ENCODE data around the gene GNL3. TPM values are rescaled to one million over a fixed set of nuclear protein-coding genes. Genes with fewer than 3 reads are reported as not detected.

Gene GNL3
- total RNA-seq, 1 donor from 2014 or later = 235 TPM

DNA sequence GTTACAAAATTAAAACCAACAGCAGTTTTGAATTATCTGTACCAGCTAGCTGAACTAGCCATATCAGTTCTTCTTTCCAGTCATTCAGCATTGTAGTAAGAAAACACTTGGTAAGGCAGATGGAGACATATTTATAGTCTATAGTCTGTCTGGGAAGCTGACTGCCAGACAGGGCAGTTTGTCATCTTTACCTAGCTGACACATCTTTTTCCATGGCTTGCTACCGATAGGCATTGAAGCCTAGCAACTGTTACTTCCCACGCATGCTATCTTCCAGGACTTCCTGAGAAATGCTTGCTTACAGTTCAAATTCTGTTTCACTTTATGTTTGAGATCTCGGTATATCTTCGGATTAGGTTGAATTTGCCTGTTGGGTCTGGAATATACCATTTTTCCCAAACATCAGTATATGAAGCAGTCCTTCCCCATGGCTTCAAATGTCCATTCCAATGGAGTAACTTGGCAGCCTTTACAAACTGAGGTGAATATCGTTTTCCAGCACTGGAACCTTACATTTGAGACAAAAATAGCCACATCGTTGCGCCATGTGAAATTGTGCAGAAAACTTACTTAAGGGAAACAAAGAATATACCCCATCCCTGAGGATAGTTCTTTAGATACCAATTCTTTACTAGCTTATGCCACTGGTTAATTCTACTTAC is 8.8 kb downstream of the GNL3 start:
- no peaks in the 10 kb centered on the region for H3K27me3 Mint-ChIP-seq (ENCODE audit: low read depth)

GRCh38 chr3:52695798-52696671 is 10.2 kb downstream of the GNL3 start:
- Mint-ChIP-seq H3K36me3 (ENCODE audit: low read depth) (peaks cover 68% of the 10 kb centered on the region), H3K9me3 (no peaks in the 10 kb centered on the region), H3K27me3 (ENCODE audit: low read depth) (no peaks in the 10 kb centered on the region), H3K4me1 (ENCODE audit: low read depth) (peaks cover 20% of the 10 kb centered on the region), H3K27ac (no peak overlapping the region), H3K4me3 (ENCODE audit: low read depth) (no peak overlapping the region)
- intact Hi-C loops (cut with micrococcal nuclease) = no loop called here
- no peak for DNase-seq (ENCODE audit: low spot score)

More for the DNA sequence above, 8.8 kb downstream of the GNL3 start:
- no peak for DNase-seq (ENCODE audit: low spot score)
- intact Hi-C loops (cut with micrococcal nuclease) = no loop called here
- H3K4me3 Mint-ChIP-seq (ENCODE audit: low read depth) = no peak overlapping the region
- peaks cover 77% of the 10 kb centered on the region for H3K36me3 Mint-ChIP-seq (ENCODE audit: low read depth)
- no peaks in the 10 kb centered on the region for H3K9me3 Mint-ChIP-seq
- no peak overlapping the region for H3K27ac Mint-ChIP-seq
- H3K4me1 Mint-ChIP-seq (ENCODE audit: low read depth) = peaks cover 21% of the 10 kb centered on the region

- DNase-seq (ENCODE audit: low spot score) = no peak
- Mint-ChIP-seq H3K27ac (peak overlapping the region; percentile 38), H3K9me3 (no peaks in the 10 kb centered on the region), H3K27me3 (ENCODE audit: low read depth) (no peaks in the 10 kb centered on the region), H3K4me1 (ENCODE audit: low read depth) (peaks cover 20% of the 10 kb centered on the region), H3K4me3 (ENCODE audit: low read depth) (no peak overlapping the region), H3K36me3 (ENCODE audit: low read depth) (peaks cover 63% of the 10 kb centered on the region)
- intact Hi-C loops (cut with micrococcal nuclease) = no loop called here
Observed at GRCh38 chr3:52696830-52697631, 11.2 kb downstream of the GNL3 start.

DNA sequence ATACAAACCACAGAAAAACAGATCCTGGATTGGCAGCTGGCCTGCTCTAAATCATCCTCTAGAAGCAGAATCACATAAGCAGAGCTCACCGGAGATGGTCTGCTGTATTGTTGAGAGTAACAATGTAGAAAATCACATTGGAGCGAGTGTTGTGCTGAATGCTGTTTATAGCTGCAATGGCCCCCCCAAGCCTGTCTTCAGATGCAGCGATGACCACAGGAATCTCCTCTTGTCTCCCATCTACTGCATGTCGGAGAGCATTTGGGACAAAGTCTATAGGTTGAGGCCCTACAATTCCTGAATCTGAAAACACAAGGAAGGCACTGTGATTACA is 11.8 kb downstream of the GNL3 start:
- intact Hi-C loops (cut with micrococcal nuclease) = no loop called here
- H3K36me3 Mint-ChIP-seq (ENCODE audit: low read depth) = peaks cover 61% of the 10 kb centered on the region
- H3K4me3 Mint-ChIP-seq (ENCODE audit: low read depth) = no peak overlapping the region
- no peak for DNase-seq (ENCODE audit: low spot score)
- peak overlapping the region; percentile 38 for H3K27ac Mint-ChIP-seq
- no peaks in the 10 kb centered on the region for H3K27me3 Mint-ChIP-seq (ENCODE audit: low read depth)
- H3K4me1 Mint-ChIP-seq (ENCODE audit: low read depth) = peaks cover 20% of the 10 kb centered on the region
- no peaks in the 10 kb centered on the region for H3K9me3 Mint-ChIP-seq

GRCh38 chr3:52703341-52703740 is 17.5 kb downstream of the GNL3 start:
- DNase-seq (ENCODE audit: low spot score) = no peak
- Mint-ChIP-seq H3K4me1 (ENCODE audit: low read depth) (peaks cover 24% of the 10 kb centered on the region), H3K27me3 (ENCODE audit: low read depth) (no peaks in the 10 kb centered on the region), H3K4me3 (ENCODE audit: low read depth) (no peak overlapping the region), H3K9me3 (no peaks in the 10 kb centered on the region), H3K36me3 (ENCODE audit: low read depth) (peaks cover 24% of the 10 kb centered on the region), H3K27ac (no peak overlapping the region)
- intact Hi-C loops (cut with micrococcal nuclease) = no loop called here

GRCh38 chr3:52704611-52705437 is 19.0 kb downstream of the GNL3 start:
- Mint-ChIP-seq H3K9me3 (no peaks in the 10 kb centered on the region), H3K27ac (peak overlapping the region; percentile 86), H3K4me1 (ENCODE audit: low read depth) (peaks cover 27% of the 10 kb centered on the region), H3K4me3 (ENCODE audit: low read depth) (peak overlapping the region; percentile 96), H3K27me3 (ENCODE audit: low read depth) (no peaks in the 10 kb centered on the region), H3K36me3 (ENCODE audit: low read depth) (peaks cover 24% of the 10 kb centered on the region)
- DNase-seq (ENCODE audit: low spot score) = no peak
- intact Hi-C loops (cut with micrococcal nuclease) = loop anchor here (2.0 kb wide), 1 partner anchor 168 kb away; the partner anchor contains the start of gene UQCC5

- Mint-ChIP-seq H3K27ac (peak overlapping the region; percentile 86), H3K9me3 (no peaks in the 10 kb centered on the region), H3K4me1 (ENCODE audit: low read depth) (peaks cover 24% of the 10 kb centered on the region), H3K4me3 (ENCODE audit: low read depth) (peak overlapping the region; percentile 96), H3K36me3 (ENCODE audit: low read depth) (peaks cover 21% of the 10 kb centered on the region), H3K27me3 (ENCODE audit: low read depth) (no peaks in the 10 kb centered on the region)
- DNase-seq (ENCODE audit: low spot score) = no peak
- intact Hi-C loops (cut with micrococcal nuclease) = loop anchor here (2.0 kb wide), 1 partner anchor 169 kb away; the partner anchor contains the start of gene UQCC5
Observed at GRCh38 chr3:52705438-52705687, 19.5 kb downstream of the GNL3 start.

GRCh38 chr3:52705688-52706686 is 20.2 kb downstream of the GNL3 start, which contains the start of the genes GLT8D1 and SPCS1:
Gene GLT8D1, minus strand, starts transcription at chr3:52705791. Its CDS starts 5,331 bp downstream, at chr3:52700460.
Gene SPCS1, plus strand, starts transcription at chr3:52706106. Its CDS starts 141 bp downstream, at chr3:52706247.
- Mint-ChIP-seq H3K4me1 (ENCODE audit: low read depth) (peaks cover 24% of the 10 kb centered on the region), H3K36me3 (ENCODE audit: low read depth) (peaks cover 21% of the 10 kb centered on the region), H3K9me3 (no peaks in the 10 kb centered on the region), H3K27ac (peak within 1 kb of the TSS; percentile 89), H3K27me3 (ENCODE audit: low read depth) (no peaks in the 10 kb centered on the region), H3K4me3 (ENCODE audit: low read depth) (peak within 1 kb of the TSS; percentile 96)
- intact Hi-C loops (cut with micrococcal nuclease) = loop anchor here (1.0 to 2.0 kb wide), 2 partner anchors 20 to 169 kb away; partner anchors contain the start of genes GNL3 and UQCC5
- DNase-seq (ENCODE audit: low spot score) = peak; percentile 84

DNA sequence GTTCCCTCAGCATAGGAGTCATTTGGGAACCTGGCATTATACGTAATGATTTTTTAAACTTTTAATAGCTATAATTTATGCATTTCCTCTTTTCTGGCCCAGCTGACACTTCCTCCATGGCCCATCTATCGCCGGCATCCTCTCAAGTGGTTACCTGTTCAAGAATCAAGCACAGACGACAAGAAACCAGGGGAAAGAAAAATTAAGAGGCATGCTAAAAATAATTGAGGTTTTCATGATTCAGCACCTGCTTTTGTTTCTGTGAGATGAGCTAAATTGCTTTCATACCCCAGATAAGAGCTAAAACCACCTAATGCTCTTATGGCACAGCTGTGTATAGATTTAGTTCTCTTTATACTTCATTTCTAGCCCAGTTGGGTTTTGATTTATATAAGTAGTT is 21.8 kb downstream of the GNL3 start:
- intact Hi-C loops (cut with micrococcal nuclease) = no loop called here
- peak overlapping the region; percentile 96 for H3K4me3 Mint-ChIP-seq (ENCODE audit: low read depth)
- peak overlapping the region; percentile 74 for H3K27ac Mint-ChIP-seq
- H3K9me3 Mint-ChIP-seq = no peaks in the 10 kb centered on the region
- H3K36me3 Mint-ChIP-seq (ENCODE audit: low read depth) = peaks cover 29% of the 10 kb centered on the region
- DNase-seq (ENCODE audit: low spot score) = no peak
- H3K27me3 Mint-ChIP-seq (ENCODE audit: low read depth) = no peaks in the 10 kb centered on the region
- H3K4me1 Mint-ChIP-seq (ENCODE audit: low read depth) = peaks cover 24% of the 10 kb centered on the region

- Mint-ChIP-seq H3K27ac (no peak overlapping the region), H3K36me3 (ENCODE audit: low read depth) (peaks cover 33% of the 10 kb centered on the region), H3K9me3 (no peaks in the 10 kb centered on the region), H3K27me3 (ENCODE audit: low read depth) (no peaks in the 10 kb centered on the region), H3K4me1 (ENCODE audit: low read depth) (peaks cover 10% of the 10 kb centered on the region), H3K4me3 (ENCODE audit: low read depth) (no peak overlapping the region)
- intact Hi-C loops (cut with micrococcal nuclease) = no loop called here
- no peak for DNase-seq (ENCODE audit: low spot score)
Observed at GRCh38 chr3:52710512-52710911, 24.7 kb downstream of the GNL3 start.
